IPS-20b (cell line): ENCODE measurements around the gene ERLEC1.
"Not testable (repeated sequence)": the region's sequence is repeated elsewhere in the genome, so short reads cannot be mapped to it uniquely, and the experiment has no call there.

Experiments used
- H3K27ac ChIP-seq: one replicate; pipeline ENCODE4 v1.5.1; 2013; ENCODE audit warnings: low read length
- H3K27me3 ChIP-seq: 2 replicates; pipeline ENCODE4 v1.6.1; 2013; ENCODE audit warnings: mild to moderate bottlenecking, low read length, inconsistent platforms; ENCODE audit not compliant: insufficient read depth
- H3K36me3 ChIP-seq: 2 replicates; pipeline ENCODE4 v1.6.1; 2013; ENCODE audit warnings: low read depth, mild to moderate bottlenecking, inconsistent platforms, low read length, moderate library complexity; ENCODE audit not compliant: insufficient read depth
- H3K4me1 ChIP-seq: 2 replicates; pipeline ENCODE4 v1.6.1; 2013; ENCODE audit warnings: mild to moderate bottlenecking, control low read depth, inconsistent platforms, low read length, moderate library complexity; ENCODE audit not compliant: insufficient read depth
- H3K4me3 ChIP-seq: 2 replicates; pipeline ENCODE4 v1.5.1; 2013; ENCODE audit warnings: mild to moderate bottlenecking, low read length, inconsistent platforms
- H3K9ac ChIP-seq: 2 replicates; pipeline ENCODE4 v1.6.1; 2013; ENCODE audit warnings: low read depth, mild to moderate bottlenecking, inconsistent platforms, low read length, moderate library complexity
- H3K9me3 ChIP-seq: 2 replicates; pipeline ENCODE4 v1.6.1; 2013; ENCODE audit warnings: mild to moderate bottlenecking, low read depth, low read length, inconsistent platforms; ENCODE audit not compliant: insufficient read depth

The ERLEC1 gene

GRCh38 chr2:53756644-53757043 is 30.2 kb upstream of the ERLEC1 start:
- no peak overlapping the region for H3K27ac ChIP-seq

GRCh38 chr2:53757206-53757605 is 29.6 kb upstream of the ERLEC1 start:
- H3K36me3 ChIP-seq = peaks cover 17% of the 10 kb centered on the region
- not testable (repeated sequence) for H3K9me3 ChIP-seq, H3K27ac ChIP-seq, H3K27me3 ChIP-seq, H3K9ac ChIP-seq, H3K4me3 ChIP-seq, H3K4me1 ChIP-seq

More at GRCh38 chr2:53756644-53757043, 30.2 kb upstream of the ERLEC1 start:
- no peaks in the 10 kb centered on the region for H3K27me3 ChIP-seq
- H3K36me3 ChIP-seq = peaks cover 12% of the 10 kb centered on the region
- no peak overlapping the region for H3K4me3 ChIP-seq
- no peaks in the 10 kb centered on the region for H3K4me1 ChIP-seq
- H3K9me3 ChIP-seq = no peaks in the 10 kb centered on the region
- no peak overlapping the region for H3K9ac ChIP-seq

DNA sequence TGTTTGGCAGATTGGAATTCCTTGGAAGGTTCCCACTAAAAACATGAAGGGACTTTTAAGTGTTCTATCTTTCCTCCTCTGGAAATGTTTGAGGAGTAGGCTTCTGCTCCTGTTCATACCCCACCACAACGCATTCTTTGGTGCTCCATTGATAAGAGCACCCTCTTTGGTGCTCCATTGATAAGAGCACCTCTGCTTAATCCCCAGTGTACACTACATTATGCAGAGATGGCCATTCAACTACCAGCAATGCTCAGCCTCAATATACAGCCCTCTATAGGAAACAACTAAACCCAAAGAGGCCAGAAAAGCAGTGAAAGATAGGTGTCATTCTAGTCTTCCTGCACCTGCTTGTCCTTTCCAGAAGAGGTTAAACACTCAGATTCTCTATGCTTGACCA is 21.1 kb upstream of the ERLEC1 start:
- H3K4me1 ChIP-seq = peaks cover 4% of the 10 kb centered on the region; the same call in 1 of the 2 replicates
- H3K27ac ChIP-seq = no peak overlapping the region
- H3K4me3 ChIP-seq = no peak overlapping the region
- peaks cover 34% of the 10 kb centered on the region for H3K36me3 ChIP-seq
- no peaks in the 10 kb centered on the region for H3K9me3 ChIP-seq
- H3K9ac ChIP-seq = no peak overlapping the region
- H3K27me3 ChIP-seq = no peaks in the 10 kb centered on the region

DNA sequence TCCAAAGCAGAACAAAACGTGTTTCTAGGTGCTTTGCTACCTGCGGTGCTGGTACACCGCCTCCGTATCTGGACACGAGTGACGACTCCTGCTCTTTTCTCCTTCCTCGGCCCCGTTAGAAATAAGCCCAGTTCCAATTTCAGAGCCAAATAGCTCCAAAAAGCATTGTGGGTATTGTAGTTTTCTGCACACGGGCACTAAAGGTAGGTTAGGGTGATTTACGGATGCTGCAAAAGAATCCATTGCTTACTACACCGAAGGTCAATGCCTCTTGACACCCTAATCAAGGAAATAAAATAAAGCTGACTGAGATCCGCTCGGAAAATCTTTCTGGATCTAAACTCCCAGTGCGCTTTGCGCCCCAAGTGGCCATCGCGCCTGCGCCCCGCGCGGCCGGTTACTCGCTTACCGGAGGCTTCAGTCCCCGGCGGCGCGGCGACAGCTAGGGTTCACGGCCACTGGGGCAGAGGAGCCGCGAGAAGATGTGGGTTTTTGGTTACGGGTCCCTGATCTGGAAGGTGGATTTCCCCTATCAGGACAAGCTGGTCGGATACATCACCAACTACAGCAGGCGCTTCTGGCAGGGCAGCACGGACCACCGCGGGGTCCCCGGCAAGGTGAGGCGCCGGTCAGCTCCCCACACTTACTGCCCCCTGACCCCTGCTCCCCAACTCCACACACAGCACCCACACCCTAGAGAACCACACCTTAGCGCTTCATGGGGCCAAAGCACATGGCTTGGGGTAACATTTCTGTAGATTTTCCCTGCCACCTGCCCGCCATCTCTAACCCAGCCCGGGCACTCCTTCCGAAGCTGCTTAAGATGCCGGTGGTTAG is 19.2 kb upstream of the ERLEC1 start, which contains the start of gene CHAC2:
Gene CHAC2, plus strand, starts transcription at position 400 of the 837 bp plus-strand sequence. Its CDS starts 83 bp downstream, at position 483.
- Histone ChIP-seq H3K9me3 (no peaks in the 10 kb centered on the region), H3K27ac (peak within 1 kb of the TSS; percentile 77), H3K9ac (peak within 1 kb of the TSS; percentile 86), H3K4me1 (peaks cover 4% of the 10 kb centered on the region; the same call in 1 of the 2 replicates), H3K27me3 (no peaks in the 10 kb centered on the region), H3K36me3 (peaks cover 22% of the 10 kb centered on the region; the same call in 1 of the 2 replicates), H3K4me3 (peak within 1 kb of the TSS; percentile 96)

DNA sequence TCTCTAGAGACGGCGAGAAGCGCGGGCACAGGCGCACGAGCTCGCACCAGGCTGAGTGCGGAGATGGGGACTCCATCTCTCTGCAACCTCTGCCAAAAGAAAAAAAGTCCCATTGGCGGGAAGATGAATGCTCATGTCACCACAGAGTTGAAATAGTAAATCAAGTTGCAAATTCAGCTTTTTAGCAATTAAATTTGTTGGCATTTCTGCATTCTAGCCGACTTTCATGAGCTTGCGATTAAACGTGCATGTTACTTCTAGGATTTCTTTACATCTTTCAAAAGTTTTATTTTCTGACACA is 18.7 kb upstream of the ERLEC1 start:
- no peaks in the 10 kb centered on the region for H3K27me3 ChIP-seq
- peak overlapping the region; percentile 96 for H3K4me3 ChIP-seq
- H3K36me3 ChIP-seq = peaks cover 16% of the 10 kb centered on the region; the same call in 1 of the 2 replicates
- H3K9ac ChIP-seq = peak overlapping the region; percentile 86
- no peaks in the 10 kb centered on the region for H3K9me3 ChIP-seq
- peak overlapping the region; percentile 77 for H3K27ac ChIP-seq
- peaks cover 4% of the 10 kb centered on the region; the same call in 1 of the 2 replicates for H3K4me1 ChIP-seq

DNA sequence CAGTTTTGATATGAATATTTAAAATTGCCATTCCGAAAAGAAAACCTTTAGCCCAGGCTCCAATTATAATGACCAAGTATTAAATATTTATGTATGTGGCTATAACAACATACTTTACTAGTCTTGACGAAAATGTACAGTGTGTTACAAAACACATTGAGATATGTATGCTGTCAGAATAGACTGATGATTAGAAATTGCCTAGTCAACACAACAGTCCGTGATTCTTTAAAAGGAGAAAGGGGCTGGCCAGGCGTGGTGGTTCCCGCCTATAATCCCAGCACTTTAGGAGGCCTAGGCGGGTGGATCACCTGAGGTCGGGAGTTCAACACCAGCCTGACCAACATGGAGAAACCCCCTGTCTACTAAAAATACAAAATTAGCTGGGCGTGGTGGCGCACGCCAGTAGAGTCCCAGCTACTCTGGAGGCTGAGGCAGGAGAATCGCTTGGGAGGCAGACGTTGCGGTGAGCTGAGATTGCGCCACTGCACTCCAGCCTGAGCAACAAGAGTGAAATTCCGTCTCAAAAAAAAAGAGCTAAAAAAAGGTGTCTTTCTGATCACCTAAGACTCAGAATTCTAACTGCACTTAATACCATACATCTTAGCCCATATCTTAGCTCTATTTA is 17.4 kb upstream of the ERLEC1 start:
- Histone ChIP-seq H3K27ac (no peak overlapping the region), H3K9ac (peak overlapping the region; percentile 86; the same call in 1 of the 2 replicates), H3K4me3 (peak overlapping the region; percentile 96; the same call in 1 of the 2 replicates), H3K4me1 (peaks cover 4% of the 10 kb centered on the region; the same call in 1 of the 2 replicates), H3K36me3 (peaks cover 13% of the 10 kb centered on the region; the same call in 1 of the 2 replicates), H3K27me3 (no peaks in the 10 kb centered on the region), H3K9me3 (no peaks in the 10 kb centered on the region)

- H3K27me3 ChIP-seq = no peaks in the 10 kb centered on the region
- peaks cover 19% of the 10 kb centered on the region; the same call in 1 of the 2 replicates for H3K36me3 ChIP-seq
- peaks cover 4% of the 10 kb centered on the region; the same call in 1 of the 2 replicates for H3K4me1 ChIP-seq
- no peak overlapping the region for H3K4me3 ChIP-seq
- H3K9ac ChIP-seq = no peak overlapping the region
- H3K9me3 ChIP-seq = no peaks in the 10 kb centered on the region
- no peak overlapping the region for H3K27ac ChIP-seq
Measured at GRCh38 chr2:53770264-53770663, 16.6 kb upstream of the ERLEC1 start.

DNA sequence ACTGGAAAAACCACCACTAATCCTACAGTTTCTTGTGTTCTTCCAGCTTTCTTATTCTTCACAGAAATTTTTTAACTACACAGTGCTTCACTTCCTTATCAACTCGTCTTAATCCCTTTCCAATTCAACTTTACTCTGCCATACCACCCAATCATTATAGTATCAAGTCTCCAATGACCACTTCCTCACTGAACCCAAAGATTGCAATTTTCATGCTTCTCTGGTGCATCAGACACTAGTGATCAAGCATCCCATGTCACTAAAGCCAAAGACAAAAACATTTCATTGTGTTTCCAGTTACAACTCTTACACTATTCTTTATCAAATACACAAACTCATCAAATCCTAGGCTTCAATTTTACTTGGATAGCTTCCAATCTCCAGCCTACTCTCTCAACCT is 9.7 kb upstream of the ERLEC1 start:
- Histone ChIP-seq H3K9me3 (no peaks in the 10 kb centered on the region), H3K36me3 (peaks cover 53% of the 10 kb centered on the region)

GRCh38 chr2:53778536-53779162 is 8.2 kb upstream of the ERLEC1 start:
- Histone ChIP-seq H3K4me1 (peaks cover 7% of the 10 kb centered on the region; the same call in 1 of the 2 replicates), H3K9ac (no peak overlapping the region), H3K9me3 (no peaks in the 10 kb centered on the region), H3K27ac (no peak overlapping the region), H3K36me3 (peaks cover 55% of the 10 kb centered on the region), H3K4me3 (no peak overlapping the region), H3K27me3 (no peaks in the 10 kb centered on the region)

More for the DNA sequence above, 9.7 kb upstream of the ERLEC1 start:
- H3K27me3 ChIP-seq = no peaks in the 10 kb centered on the region
- H3K9ac ChIP-seq = no peak overlapping the region
- H3K27ac ChIP-seq = no peak overlapping the region
- peaks cover under 1% of the 10 kb centered on the region; the same call in 1 of the 2 replicates for H3K4me1 ChIP-seq
- no peak overlapping the region for H3K4me3 ChIP-seq

GRCh38 chr2:53780056-53780455 is 6.8 kb upstream of the ERLEC1 start:
- H3K4me3 ChIP-seq = no peak overlapping the region
- H3K36me3 ChIP-seq = peaks cover 42% of the 10 kb centered on the region
- H3K9ac ChIP-seq = no peak overlapping the region

DNA sequence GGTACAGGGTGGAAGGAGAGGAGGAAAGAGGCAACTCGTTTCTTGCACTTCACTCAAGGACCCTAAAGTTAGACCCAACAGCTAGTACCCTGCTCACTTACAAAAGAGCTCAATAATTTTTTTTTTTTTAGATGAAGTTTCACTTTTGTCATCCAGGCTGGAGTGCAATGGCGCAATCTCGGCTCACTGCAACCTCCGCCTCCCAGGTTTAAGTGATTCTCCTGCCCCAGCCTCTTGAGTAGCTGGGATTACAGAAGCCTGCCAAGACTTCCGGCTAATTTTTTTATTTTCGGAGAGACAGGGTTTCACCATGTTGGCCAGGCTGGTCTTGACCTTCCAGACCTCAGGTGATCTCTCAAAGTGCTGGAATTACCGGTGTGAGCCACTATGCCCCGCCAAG is 4.2 kb upstream of the ERLEC1 start:
- Histone ChIP-seq H3K36me3 (peaks cover 35% of the 10 kb centered on the region), H3K4me3 (no peak overlapping the region), H3K9ac (peak overlapping the region; percentile 23; the same call in 1 of the 2 replicates), H3K9me3 (no peaks in the 10 kb centered on the region), H3K27me3 (no peaks in the 10 kb centered on the region), H3K4me1 (peaks cover 17% of the 10 kb centered on the region; the same call in 1 of the 2 replicates), H3K27ac (no peak overlapping the region)

More at GRCh38 chr2:53780056-53780455, 6.8 kb upstream of the ERLEC1 start:
- no peaks in the 10 kb centered on the region for H3K9me3 ChIP-seq
- peaks cover 14% of the 10 kb centered on the region; the same call in 1 of the 2 replicates for H3K4me1 ChIP-seq
- no peak overlapping the region for H3K27ac ChIP-seq
- no peaks in the 10 kb centered on the region for H3K27me3 ChIP-seq
